GM12874 (cell line): ENCODE data around the gene SIVA1.
A peak's percentile ranks its signal among the peaks of the same experiment; 100 is the strongest.

ENCODE experiments used
- TF ChIP-seq, protein P1 (sequence below): IDR thresholded peaks from 2 replicates; pipeline ENCODE4 v1.5.1; 2011; ENCODE audit warnings: low read depth, mild to moderate bottlenecking, control low read depth, low read length, moderate library complexity; ENCODE audit not compliant: insufficient read depth

SIVA1 gene

DNA sequence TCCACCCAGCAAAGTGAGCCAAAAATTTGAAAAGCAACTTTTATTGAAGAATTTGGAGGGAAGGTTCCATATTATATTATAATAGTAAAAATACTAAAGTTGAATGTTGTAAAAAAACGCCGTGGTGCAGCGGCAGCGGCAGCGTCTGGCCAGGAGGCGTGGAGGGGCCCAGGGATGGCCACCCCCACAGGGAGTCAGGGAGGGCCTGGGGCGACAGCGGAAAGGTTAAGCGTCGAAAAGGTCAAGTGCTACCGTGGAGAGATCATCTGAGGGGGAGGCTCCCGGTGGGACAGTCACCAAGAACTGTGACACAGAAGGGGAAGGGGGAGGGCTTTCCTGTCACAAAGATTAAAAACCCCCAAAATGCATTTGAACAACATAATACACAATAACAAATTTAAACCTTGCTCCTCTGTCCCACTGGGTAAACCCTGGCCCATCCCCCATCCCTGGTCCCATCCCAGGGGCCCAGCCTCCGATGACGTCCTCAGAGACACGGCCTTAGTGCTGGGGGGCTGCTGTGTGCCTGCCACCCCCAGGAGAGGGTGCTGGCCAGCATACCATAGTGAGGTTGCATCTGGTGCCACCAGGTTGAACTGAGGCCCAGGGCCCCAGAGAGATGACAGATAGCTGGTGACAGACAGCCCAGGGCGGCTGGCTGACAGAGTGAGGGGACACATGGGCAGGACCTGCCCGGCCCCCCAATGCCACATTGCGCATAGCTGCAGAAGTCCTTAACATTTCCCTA lies 16.6 kb downstream of the SIVA1 start:
- TF ChIP-seq, protein P1, sequence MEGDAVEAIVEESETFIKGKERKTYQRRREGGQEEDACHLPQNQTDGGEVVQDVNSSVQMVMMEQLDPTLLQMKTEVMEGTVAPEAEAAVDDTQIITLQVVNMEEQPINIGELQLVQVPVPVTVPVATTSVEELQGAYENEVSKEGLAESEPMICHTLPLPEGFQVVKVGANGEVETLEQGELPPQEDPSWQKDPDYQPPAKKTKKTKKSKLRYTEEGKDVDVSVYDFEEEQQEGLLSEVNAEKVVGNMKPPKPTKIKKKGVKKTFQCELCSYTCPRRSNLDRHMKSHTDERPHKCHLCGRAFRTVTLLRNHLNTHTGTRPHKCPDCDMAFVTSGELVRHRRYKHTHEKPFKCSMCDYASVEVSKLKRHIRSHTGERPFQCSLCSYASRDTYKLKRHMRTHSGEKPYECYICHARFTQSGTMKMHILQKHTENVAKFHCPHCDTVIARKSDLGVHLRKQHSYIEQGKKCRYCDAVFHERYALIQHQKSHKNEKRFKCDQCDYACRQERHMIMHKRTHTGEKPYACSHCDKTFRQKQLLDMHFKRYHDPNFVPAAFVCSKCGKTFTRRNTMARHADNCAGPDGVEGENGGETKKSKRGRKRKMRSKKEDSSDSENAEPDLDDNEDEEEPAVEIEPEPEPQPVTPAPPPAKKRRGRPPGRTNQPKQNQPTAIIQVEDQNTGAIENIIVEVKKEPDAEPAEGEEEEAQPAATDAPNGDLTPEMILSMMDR: no peak

DNA sequence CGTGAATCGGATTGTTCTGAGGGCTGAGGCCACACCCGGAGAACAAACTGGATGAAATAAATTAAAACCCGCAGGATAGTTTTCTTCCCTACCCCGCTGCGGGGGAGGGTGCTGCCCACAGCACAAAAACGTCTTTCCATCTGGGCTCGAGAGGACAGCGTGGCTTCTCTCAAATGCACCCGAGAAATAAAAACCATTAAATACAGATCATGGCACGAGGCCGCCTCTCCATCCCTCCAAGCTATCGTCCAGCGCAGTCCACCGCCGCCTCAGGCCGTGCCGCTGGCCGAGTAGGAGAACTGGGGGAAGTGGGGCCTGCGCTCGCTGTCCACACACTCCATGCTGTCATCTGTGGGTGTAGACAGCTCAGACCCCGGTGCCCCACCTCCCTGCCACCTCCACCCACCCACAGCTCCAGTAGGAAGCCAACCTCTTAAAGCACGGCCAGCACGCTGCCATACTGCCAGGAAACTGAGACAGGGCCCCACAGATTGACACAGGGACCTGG lies 17.2 kb downstream of the SIVA1 start:
- TF ChIP-seq, protein P1: no peak

DNA sequence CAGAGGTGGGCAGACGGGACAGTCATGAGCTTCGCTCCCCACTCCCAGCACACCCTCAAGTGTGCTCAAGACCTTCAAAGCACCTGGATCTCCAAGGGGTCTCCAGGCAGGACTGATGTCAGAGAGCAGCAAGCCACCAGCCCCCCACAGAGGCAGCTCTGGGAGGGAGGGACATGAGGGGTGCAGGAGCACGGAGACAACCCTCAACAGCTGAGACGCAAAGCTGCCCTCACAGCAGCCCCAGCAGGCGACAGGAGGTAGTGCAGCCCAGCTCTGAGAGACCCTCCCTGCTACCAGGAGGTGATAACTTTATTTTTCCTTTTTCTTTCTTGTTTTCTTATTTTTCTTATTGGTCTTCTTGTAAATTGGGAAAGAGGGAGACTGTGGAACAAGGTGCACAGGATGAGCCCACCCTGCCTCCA lies 17.9 kb downstream of the SIVA1 start:
- TF ChIP-seq, protein P1: peak; percentile 81

DNA sequence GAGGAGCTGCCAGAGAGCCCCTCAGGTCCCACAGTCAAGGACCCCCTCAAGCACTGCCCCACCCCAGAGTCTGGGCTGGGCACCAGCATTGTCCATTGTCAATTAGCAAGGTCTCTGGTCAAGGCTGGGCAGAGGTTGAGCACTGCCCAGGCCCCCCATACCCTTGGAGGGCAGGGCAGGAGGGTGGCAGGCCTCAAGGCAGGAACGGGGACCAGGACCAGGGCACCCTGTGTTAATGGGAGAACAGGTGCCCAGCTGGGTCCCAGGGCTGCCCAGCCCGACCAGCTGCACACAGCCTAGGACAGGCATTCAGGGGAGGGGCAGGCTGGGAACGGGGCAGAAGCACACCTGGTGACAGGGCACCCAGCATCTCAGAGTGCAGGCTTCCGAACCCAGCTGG lies 18.4 kb downstream of the SIVA1 start:
- TF ChIP-seq, protein P1: no peak

DNA sequence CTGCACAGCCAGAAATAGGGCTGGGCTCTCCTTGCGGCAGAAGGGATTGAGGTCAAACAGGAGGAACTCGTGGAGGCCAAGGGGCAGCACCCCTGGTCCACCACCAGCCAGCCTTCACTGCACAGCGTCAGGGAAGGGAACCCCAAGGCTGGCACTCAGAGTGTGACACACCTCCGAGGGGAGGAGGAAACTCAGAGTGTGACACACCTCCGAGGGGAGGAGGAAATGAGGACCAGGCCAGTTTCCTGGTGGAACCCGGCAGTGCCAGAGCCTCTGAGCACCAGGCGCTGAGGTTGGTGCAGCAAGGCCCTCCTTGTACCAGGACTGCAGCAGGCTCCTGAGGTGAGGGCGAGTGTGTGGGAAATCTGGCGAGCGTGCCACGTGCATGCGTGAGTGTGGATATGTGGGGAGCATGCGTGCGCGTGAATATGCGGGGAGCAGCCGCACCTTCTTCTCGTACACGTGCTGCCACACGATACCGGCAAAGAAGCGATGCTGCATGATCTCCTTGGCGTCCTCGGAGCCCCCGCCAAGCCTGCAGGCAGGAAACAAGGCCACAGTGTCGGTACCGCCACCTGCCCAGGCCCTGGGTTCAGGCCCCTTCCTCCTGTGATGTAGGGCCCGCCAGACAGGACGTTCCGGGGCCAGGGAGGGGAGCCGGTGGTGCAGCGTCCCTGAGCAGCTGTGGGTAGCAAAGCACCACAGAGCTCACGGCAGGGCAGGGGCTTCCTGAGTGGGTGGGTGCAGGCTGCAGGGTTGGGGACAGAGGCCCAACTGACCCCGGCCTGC lies 19.2 kb downstream of the SIVA1 start:
- TF ChIP-seq, protein P1: no peak

DNA sequence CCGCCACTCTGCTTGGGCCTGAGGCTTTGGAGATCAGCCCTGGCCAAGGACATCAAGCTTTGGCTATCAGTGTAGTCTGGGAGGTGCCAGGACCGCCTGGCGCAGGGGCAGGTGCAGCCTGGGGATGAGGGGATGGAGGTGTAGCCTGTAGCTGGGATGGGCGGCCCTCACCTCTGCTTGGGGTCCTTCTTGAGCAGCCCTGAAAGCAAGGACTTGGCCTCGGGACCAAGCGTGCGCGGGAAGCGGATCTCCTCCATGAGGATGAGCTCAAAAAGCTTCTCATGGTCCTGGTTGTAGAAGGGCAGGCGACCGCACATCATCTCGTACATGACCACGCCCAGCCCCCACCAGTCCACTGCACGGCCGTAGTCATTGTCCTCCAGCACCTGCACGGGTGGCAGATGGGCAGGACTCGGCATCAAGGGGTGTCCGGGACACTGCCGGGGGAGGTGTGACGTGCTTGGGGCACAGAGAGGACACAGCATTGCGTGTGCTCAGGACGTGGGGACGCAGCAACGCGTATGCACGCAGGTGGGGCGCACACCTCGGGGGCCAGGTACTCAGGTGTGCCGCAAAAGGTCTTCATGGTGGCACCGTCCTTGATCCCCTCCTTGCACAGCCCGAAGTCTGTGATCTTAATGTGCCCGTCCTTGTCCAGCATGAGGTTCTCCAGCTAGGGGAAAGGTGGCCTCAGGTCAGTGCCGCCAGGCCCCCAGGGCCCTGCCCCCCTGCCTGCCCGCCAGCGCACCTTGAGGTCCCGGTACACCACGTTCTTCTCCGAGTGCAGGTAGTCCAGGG lies 20.0 kb downstream of the SIVA1 start:
- TF ChIP-seq, protein P1: no peak
